GM19397 (cell line): ENCODE data around the gene MIEN1.
"Not testable (repeated sequence)": the region's sequence is repeated elsewhere in the genome, so short reads cannot be mapped to it uniquely, and the experiment has no call there.

Source experiments
- ATAC-seq: cut with Tn5 transposase; IDR thresholded peaks from one replicate; pipeline ENCODE4 v1.9.1; 2021; ENCODE audit warnings: mild to moderate bottlenecking, moderate library complexity; ENCODE audit not compliant: unreplicated experiment

Gene MIEN1

DNA sequence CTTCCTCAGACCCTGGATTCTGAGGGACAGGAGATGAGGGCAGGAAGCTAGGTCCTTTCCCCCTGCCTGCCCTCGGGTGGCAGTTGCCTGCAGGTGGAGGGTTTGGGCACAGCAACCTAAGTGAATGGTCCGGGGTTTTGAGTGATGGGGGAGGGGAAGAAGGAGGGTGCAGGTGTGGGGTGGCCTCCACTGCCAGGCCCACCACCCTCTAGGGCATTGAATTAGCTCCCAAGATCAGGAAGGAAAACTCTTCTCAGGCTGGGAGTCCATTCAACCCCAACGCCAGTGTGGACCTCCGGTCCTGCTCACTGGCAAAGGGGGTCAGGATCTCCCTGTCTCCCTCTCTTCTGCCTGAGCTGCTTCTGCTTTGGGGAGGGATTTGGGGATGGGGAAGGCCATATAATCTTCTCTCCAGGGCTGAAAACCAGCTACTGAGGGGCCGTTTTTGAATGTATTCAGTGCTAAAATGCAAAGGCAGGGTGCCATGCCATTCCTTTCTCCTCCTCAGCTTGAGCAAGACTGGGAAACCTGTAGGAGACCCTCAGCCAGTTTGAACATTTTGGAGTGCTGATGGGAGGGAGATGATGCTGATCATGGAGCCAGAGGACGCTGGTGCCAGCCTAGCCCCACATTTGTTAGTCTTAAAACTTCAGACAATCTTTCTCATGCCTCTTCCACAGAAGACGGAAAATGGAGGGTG is 26.2 kb upstream of the MIEN1 start:
- ATAC-seq, result no peak

- no peak for ATAC-seq
These were observed 25.4 kb upstream of the MIEN1 start for GRCh38 chr17:39755554-39756379.

DNA sequence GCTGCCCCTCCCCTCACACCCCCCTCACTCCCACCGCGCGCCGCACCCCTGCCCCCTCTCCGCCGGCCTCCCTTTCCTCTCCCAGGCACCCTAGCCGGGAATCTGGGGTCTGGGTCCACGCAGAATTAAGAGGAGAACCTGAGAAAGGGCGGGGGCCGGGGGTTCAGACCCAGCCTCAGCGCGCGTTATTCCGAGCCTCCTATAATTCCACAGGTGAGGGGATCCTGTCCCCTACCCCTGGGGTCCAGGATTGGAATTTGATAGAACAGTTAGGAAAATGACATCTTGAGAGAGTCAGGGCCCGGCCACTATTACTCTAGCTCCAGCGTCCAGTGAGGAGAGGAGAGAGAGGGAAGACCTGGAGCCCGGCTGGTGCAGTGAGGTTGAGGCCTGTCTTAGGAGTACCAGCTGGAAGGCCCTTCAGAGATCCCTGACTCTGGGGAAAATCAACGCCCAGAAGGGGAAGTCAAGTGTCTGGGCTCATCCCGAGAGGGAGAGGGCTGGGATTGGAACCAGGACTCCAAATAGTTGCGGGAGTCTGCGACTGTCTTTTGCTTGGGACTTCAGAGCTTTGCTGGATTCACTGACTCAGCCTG is 24.7 kb upstream of the MIEN1 start:
- no peak for ATAC-seq

DNA sequence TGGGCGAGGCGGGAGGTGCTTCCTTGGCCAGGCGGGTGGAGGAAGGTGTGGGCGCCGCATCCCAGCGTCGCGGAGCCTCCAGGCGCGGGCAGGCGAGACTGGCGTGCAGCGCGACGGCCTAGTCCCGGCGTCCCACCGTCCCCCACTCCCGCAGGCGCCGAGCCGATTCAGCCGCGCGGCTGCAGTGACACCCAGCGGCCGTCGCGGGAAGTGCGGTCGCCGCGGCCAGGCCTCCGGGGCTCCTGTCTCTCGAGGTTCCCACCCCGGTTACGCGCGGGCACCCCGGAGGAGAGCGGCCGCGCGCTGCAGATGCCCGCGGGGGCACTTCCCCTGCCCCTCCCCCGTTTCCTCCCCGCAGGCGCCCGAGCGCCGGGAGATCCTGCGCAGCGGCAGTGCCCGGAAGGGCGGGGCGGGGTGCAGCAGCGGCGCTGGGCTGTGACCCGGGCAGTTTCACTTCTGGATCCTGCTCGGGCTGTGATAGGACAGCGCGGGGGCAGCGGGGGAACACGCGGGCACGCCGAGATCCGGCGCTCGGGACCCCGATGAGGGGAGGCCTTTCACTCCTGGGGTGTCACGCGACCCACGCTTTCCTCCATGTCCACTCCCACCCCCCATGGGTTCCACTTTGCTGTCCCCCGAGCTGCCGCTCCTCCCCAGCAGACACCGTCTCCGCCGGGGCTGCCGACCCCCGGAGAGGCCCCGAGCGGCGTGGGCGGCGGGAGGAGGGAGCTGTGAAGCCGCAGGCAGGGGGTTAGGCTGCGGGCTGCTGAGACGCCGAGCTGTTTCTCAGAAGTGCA is 24.0 kb upstream of the MIEN1 start:
- ATAC-seq, result peak; percentile 63

DNA sequence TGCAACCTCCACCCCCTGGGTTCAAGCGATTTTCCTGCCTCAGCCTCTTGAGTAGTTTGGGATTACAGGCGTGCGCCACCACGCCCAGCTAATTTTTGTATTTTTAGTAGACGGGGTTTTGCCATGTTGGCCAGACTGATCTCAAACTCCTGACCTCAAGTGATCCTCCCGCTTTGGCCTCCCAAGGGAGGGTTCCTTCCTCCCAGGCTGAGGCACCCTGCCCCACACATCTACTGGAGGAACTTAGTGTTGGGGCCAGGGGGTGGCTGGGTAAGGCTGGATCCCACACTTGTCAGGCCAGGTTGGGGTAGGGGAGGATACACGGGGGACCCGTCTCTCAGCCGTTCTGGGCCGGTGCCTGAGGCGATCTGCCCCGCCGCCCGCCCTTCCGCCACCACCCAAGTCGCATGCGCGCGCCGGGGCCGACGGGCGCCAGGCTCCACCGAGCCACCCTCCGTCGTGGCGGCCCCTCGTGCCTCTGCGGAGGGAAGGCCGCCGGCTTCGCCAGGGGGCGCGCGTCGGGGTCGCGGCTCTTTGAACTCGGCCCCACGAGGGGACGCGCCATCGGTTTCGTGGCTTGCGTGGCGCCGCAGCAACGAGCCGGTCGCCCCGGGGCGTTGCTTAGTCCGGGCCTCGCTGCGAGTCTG is 23.3 kb upstream of the MIEN1 start:
- ATAC-seq, result peak; percentile 28

GRCh38 chr17:39752241-39752881 is 22.0 kb upstream of the MIEN1 start:
- no peak for ATAC-seq

DNA sequence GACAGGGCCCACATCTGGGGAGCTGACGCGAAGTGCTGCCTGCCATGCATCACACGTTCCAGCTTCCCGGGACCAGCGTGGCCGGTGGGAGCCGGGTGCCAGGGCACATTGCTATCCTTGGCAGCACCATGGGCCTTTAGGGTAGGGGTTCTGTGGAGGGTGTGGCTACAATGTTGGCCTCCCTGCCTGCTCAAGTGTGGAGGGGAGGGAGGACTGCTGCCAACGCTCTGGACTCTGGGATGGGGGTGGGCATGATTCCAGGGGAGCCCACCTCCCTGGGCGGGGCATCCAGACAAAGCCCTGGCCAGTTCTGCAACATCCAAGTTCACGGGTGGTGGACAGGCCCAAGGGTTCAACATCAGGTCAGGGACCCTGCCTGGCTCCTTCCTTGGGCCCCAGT is 21.3 kb upstream of the MIEN1 start:
- no peak for ATAC-seq

DNA sequence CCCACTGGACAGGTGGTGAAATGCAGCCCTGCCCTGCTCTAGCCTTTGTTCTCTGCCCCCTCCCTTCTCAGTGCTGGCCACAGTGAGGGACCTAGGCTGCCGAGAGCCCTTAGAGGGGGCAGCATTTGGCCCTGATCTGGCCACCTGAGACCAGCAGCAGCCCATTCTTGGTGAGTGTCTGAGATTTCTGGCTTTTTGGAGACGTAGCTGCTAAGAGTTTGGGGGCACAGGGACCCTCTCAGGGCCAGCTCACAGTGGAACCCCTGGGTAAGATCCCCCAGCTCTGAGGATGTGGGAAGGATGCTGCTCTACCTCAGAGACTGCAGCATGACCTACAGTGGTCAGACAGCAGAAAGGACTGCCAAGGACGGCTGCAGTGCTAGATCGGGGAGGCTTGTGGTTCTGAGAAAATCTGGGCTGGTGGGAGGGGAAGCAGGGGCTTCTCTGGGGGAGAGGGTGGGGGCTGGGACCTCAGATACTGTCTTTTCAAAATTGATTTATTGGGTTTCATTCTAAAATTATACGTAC is 20.7 kb upstream of the MIEN1 start:
- no peak for ATAC-seq

GRCh38 chr17:39750131-39751015 is 20.0 kb upstream of the MIEN1 start:
- ATAC-seq, result no peak

GRCh38 chr17:39748444-39749034 is 18.2 kb upstream of the MIEN1 start:
- not testable (repeated sequence) for ATAC-seq

DNA sequence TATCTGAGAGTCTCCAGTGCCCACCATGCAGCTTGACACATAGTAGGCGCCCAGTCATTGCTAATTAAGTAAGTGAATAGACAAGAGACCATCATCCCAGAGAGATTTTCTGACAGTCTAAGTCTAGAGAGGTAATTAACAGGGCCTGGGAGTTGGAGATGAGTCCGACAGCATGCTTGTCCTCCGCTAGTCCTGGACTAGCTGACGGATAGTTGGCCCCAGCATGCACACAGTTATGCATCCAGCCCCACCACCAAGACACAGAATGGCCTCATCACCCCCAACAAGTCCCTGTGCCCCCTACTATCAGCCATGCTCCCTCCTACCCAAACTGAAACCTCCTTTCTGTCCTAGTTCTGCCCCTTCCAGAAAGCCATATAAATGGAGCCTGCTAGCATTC is 17.4 kb upstream of the MIEN1 start:
- ATAC-seq, result no peak

DNA sequence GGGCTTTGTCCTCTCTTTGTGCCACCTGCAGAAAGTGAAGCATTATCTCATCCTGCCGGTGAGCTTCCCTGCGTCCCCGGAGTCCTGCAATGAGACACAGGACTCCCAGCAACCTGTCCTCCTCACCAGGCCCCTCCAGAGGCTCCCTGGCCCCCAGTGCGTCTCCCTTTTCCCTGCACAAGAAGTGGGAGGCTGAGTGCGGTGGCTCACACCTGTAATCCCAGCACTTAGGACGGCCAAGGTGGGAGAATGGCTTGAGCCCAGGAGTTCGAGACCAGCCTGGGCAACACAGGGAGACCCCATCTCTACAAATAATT is 15.8 kb upstream of the MIEN1 start:
- ATAC-seq, result no peak

DNA sequence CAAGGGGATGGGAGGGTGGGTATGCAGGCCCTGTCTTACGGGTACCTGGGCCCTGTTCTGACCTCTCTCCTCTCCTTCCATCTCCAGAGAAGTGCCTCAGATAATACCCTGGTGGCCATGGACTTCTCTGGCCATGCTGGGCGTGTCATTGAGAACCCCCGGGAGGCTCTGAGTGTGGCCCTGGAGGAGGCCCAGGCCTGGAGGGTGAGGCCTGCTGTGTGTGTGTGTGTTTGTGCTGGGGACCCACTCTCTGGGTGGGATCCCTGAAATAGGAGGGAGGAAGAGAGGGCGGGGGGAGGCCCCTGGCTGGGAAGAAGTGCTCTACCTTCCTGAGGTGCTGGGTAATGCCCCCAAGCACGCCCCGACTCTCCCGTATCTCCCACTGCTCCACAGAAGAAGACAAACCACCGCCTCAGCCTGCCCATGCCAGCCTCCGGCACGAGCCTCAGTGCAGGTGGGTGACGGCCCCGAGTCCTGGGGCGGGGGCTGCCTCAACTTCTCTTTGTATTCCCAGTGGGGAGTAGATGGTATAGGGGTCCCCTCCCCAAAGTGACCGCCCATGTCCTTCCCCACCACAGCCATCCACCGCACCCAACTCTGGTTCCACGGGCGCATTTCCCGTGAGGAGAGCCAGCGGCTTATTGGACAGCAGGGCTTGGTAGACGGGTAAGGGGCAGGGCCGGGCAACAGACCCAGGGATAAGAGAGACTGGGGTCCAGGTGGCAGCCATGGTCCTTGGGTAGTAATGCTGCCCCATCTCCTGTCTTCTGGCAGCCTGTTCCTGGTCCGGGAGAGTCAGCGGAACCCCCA is 15.2 kb upstream of the MIEN1 start:
- no peak for ATAC-seq

- ATAC-seq, result no peak
These were observed 14.5 kb upstream of the MIEN1 start for GRCh38 chr17:39744836-39745215.

GRCh38 chr17:39744075-39744835 is 13.9 kb upstream of the MIEN1 start:
- ATAC-seq, result no peak

DNA sequence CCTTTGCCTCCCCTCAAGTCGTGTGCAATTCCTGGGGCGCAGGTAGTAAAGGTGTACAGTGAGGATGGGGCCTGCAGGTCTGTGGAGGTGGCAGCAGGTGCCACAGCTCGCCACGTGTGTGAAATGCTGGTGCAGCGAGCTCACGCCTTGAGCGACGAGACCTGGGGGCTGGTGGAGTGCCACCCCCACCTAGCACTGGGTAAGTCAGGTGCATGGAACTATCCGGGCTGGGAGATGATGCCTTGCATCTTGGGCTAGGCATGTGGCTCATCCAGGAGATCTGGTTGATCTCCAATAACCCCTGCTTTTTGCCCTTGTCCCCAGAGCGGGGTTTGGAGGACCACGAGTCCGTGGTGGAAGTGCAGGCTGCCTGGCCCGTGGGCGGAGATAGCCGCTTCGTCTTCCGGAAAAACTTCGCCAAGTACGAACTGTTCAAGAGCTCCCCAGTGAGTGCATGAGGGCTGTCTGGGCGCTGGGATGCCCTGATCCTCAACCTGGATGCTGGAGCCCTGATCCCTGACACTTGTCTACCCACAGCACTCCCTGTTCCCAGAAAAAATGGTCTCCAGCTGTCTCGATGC is 12.6 kb upstream of the MIEN1 start:
- ATAC-seq, result no peak
